Common myeloid progenitor, CD34-positive (primary cell): ENCODE data around the gene FOXJ3.

Experiments used
- CTCF ChIA-PET: fragments of 350-600 bp; sonication (Branson Sonifier 250); formaldehyde crosslinking; loops from one replicate; lab custom pipeline; 2021; ENCODE audit warnings: antibody characterized with exemption; lab: Charles Lee
- POLR2A ChIA-PET: fragments of 350-600 bp; sonication (Branson Sonifier 250); formaldehyde crosslinking; loops from one replicate; lab custom pipeline; 2021; ENCODE audit warnings: antibody characterized with exemption; lab: Charles Lee
- DNase-seq, 3 donors: peaks; one replicate each; pipeline versions ENCODE4 v3.0.0 to v3.0.0-alpha.2; 2013
- H3K27ac ChIP-seq, 2 experiments: 1 replicate in 1 of 2; 2 replicates in 1 of 2; pipeline ENCODE4 v1.7.0; 2013; ENCODE audit warnings: inconsistent platforms in 2 of 2, low read length in 2 of 2, mild to moderate bottlenecking in 2 of 2, low read depth in 1 of 2, moderate library complexity in 1 of 2; ENCODE audit not compliant: severe bottlenecking in 2 of 2, insufficient read depth in 1 of 2, poor library complexity in 1 of 2
- H3K27me3 ChIP-seq, 5 experiments: replicated peaks in 2 of 5; 1 replicate in 3 of 5; 2 replicates in 2 of 5; pipeline versions ENCODE4 v1.6.1 to v1.7.0; 2013; ENCODE audit warnings: low read length in 4 of 5, mild to moderate bottlenecking in 2 of 5, moderate library complexity in 2 of 5, inconsistent platforms in 1 of 5; ENCODE audit not compliant: insufficient read depth in 5 of 5, control insufficient read depth in 4 of 5
- H3K36me3 ChIP-seq, 4 experiments: 1 replicate in 2 of 4; 2 replicates in 2 of 4; pipeline versions ENCODE4 v1.6.1 to v1.7.0; 2013; ENCODE audit warnings: low read length in 3 of 4, control low read depth in 1 of 4, mild to moderate bottlenecking in 1 of 4; ENCODE audit not compliant: control insufficient read depth in 4 of 4, insufficient read depth in 4 of 4
- H3K4me1 ChIP-seq, 4 experiments: 1 replicate in 3 of 4; 2 replicates in 1 of 4; pipeline versions ENCODE4 v1.6.1 to v1.7.1; 2013; ENCODE audit warnings: low read length in 3 of 4, mild to moderate bottlenecking in 3 of 4, control low read depth in 1 of 4, inconsistent platforms in 1 of 4, moderate library complexity in 1 of 4; ENCODE audit not compliant: control insufficient read depth in 4 of 4, insufficient read depth in 4 of 4; ENCODE audit errors: control extremely low read depth in 1 of 4
- H3K4me3 ChIP-seq, 7 experiments: 1 replicate in 4 of 7; 2 replicates in 3 of 7; pipeline versions ENCODE4 v1.5.1 to v1.7.0; 2013; ENCODE audit warnings: mild to moderate bottlenecking in 7 of 7, low read length in 6 of 7, moderate library complexity in 6 of 7, inconsistent platforms in 2 of 7, low read depth in 2 of 7, control low read depth in 1 of 7; ENCODE audit not compliant: insufficient read depth in 4 of 7, control insufficient read depth in 1 of 7; ENCODE audit errors: extremely low read depth in 1 of 7
- H3K9me3 ChIP-seq, 5 experiments: 1 replicate in 4 of 5; 2 replicates in 1 of 5; pipeline versions ENCODE4 v1.6.1 to v1.7.1; 2013; ENCODE audit warnings: low read length in 4 of 5, mild to moderate bottlenecking in 2 of 5, inconsistent platforms in 1 of 5, low read depth in 1 of 5, moderate library complexity in 1 of 5; ENCODE audit not compliant: control insufficient read depth in 4 of 5, insufficient read depth in 2 of 5; ENCODE audit errors: control extremely low read depth in 1 of 5
- WGBS: methylation state at CpG from one replicate; pipeline ENCODE4 v1.1.5; 2013; ENCODE audit not compliant: insufficient coverage; 5-methylcytosine and 5-hydroxymethylcytosine counted together

Gene FOXJ3

GRCh38 chr1:42181687-42182086 is 153.3 kb downstream of the FOXJ3 start:
- Histone ChIP-seq H3K9me3 (no peaks in the 10 kb centered on the region), H3K4me1 (peaks cover 0 to 29% (median 15%) of the 10 kb centered on the region in 4 experiments), H3K4me3 (no peak overlapping the region), H3K36me3 (peaks cover 7 to 36% (median 16%) of the 10 kb centered on the region in 4 experiments), H3K27me3 (no peaks in the 10 kb centered on the region), H3K27ac (no peak overlapping the region)
- no CpG with 5 or more reads among the region's 4 CpGs for WGBS
- CTCF ChIA-PET, result interaction anchor here (1.2 kb wide), 1 partner anchor 152 kb away, joined by 3 read pairs; no protein-coding TSS in a partner anchor
- POLR2A ChIA-PET, result no interaction called here
- no peak for DNase-seq

- CTCF ChIA-PET, result interaction anchor here (1.2 kb wide), 1 partner anchor 143 kb away, joined by 3 read pairs; no protein-coding TSS in a partner anchor
- Histone ChIP-seq H3K9me3 (no peaks in the 10 kb centered on the region), H3K27ac (peak overlapping the region in 1 of 2 experiments; percentile 46), H3K4me3 (no peak overlapping the region), H3K4me1 (peaks cover 0 to 29% (median 15%) of the 10 kb centered on the region in 4 experiments), H3K36me3 (peaks cover 5 to 33% (median 8%) of the 10 kb centered on the region in 4 experiments), H3K27me3 (no peaks in the 10 kb centered on the region)
- POLR2A ChIA-PET, result interaction anchor here (0.6 kb wide), 1 partner anchor 15 kb away, joined by 3 read pairs; no protein-coding TSS in a partner anchor
- DNase-seq, result peak in 2 of 3 donors; percentile 24 to 28
- 81% methylated on average over 2 of the region's 4 CpGs for WGBS
Measured at GRCh38 chr1:42179900-42180329, 155.1 kb downstream of the FOXJ3 start.

GRCh38 chr1:42179275-42179674 is 155.8 kb downstream of the FOXJ3 start:
- no peaks in the 10 kb centered on the region for H3K9me3 ChIP-seq
- POLR2A ChIA-PET, result no interaction called here
- peaks cover 0 to 29% (median 15%) of the 10 kb centered on the region in 4 experiments for H3K4me1 ChIP-seq
- peak overlapping the region in 2 of 7 experiments; percentile 11 to 35 for H3K4me3 ChIP-seq
- DNase-seq, result peak in 2 of 3 donors; percentile 46 to 71
- H3K27me3 ChIP-seq, result no peaks in the 10 kb centered on the region
- CTCF ChIA-PET, result interaction anchor here (1.2 kb wide), 1 partner anchor 143 kb away, joined by 3 read pairs; no protein-coding TSS in a partner anchor
- H3K27ac ChIP-seq, result peak overlapping the region in 1 of 2 experiments; percentile 46
- 0% methylated on average over 2 of the region's 2 CpGs for WGBS
- H3K36me3 ChIP-seq, result peaks cover 3 to 29% (median 6%) of the 10 kb centered on the region in 4 experiments

- POLR2A ChIA-PET, result no interaction called here
- H3K4me1 ChIP-seq, result peaks cover 0 to 29% (median 15%) of the 10 kb centered on the region in 4 experiments
- no peaks in the 10 kb centered on the region for H3K27me3 ChIP-seq
- H3K36me3 ChIP-seq, result peaks cover 4 to 25% (median 6%) of the 10 kb centered on the region in 4 experiments
- DNase-seq, result no peak
- no CpG with 5 or more reads among the region's 3 CpGs for WGBS
- H3K27ac ChIP-seq, result no peak overlapping the region
- no peak overlapping the region for H3K4me3 ChIP-seq
- CTCF ChIA-PET, result no interaction called here
- H3K9me3 ChIP-seq, result no peaks in the 10 kb centered on the region
Measured at GRCh38 chr1:42178249-42178648, 156.8 kb downstream of the FOXJ3 start.

- H3K4me1 ChIP-seq, result peaks cover 0 to 32% (median 16%) of the 10 kb centered on the region in 4 experiments
- 88% methylated on average over 2 of the region's 6 CpGs for WGBS
- H3K27ac ChIP-seq, result no peak overlapping the region
- no peak overlapping the region for H3K4me3 ChIP-seq
- peaks cover 4 to 25% (median 6%) of the 10 kb centered on the region in 4 experiments for H3K36me3 ChIP-seq
- H3K9me3 ChIP-seq, result no peaks in the 10 kb centered on the region
- no peaks in the 10 kb centered on the region for H3K27me3 ChIP-seq
- ChIA-PET CTCF (interaction anchor here (1.0 to 1.2 kb wide), 3 partner anchors 12 to 46 kb away, joined by 3 read pairs; no protein-coding TSS in a partner anchor), POLR2A (no interaction called here)
- no peak for DNase-seq
Measured at GRCh38 chr1:42177541-42177981, 157.5 kb downstream of the FOXJ3 start.

GRCh38 chr1:42176902-42177519 is 158.0 kb downstream of the FOXJ3 start:
- H3K4me3 ChIP-seq, result no peak overlapping the region
- DNase-seq, result peak; percentile 52 to 72 (median 70)
- CTCF ChIA-PET, result interaction anchor here (1.0 to 1.2 kb wide), 3 partner anchors 12 to 46 kb away, joined by 3 read pairs; no protein-coding TSS in a partner anchor
- no peaks in the 10 kb centered on the region for H3K27me3 ChIP-seq
- WGBS, result 89% methylated on average over 4 of the region's 4 CpGs
- H3K27ac ChIP-seq, result no peak overlapping the region
- H3K36me3 ChIP-seq, result peaks cover 4 to 25% (median 6%) of the 10 kb centered on the region in 4 experiments
- POLR2A ChIA-PET, result no interaction called here
- H3K9me3 ChIP-seq, result no peaks in the 10 kb centered on the region
- peaks cover 0 to 37% (median 16%) of the 10 kb centered on the region in 4 experiments for H3K4me1 ChIP-seq
